Testis (tissue), 2 donors: ENCODE measurements around the gene GFPT2.

Experiments
- CTCF ChIP-seq, 3 experiments: fragments of 450-650 bp in 2 of 3; fragments of 200-600 bp in 1 of 3; sonication (generic) in 1 of 3; IDR thresholded peaks; one replicate each; pipeline ENCODE4 v1.5.1; 2016 to 2019; ENCODE audit warnings: antibody characterized with exemption in 3 of 3, mild to moderate bottlenecking in 2 of 3, moderate library complexity in 1 of 3
- POLR2A ChIP-seq: fragments of 450-650 bp; IDR thresholded peaks from one replicate; pipeline ENCODE4 v1.6.1; 2017; ENCODE audit warnings: antibody characterized with exemption, mild to moderate bottlenecking, moderate library complexity

- no peak for TF ChIP-seq CTCF (IDR thresholded peaks at IDR 0.05)
- no peak for TF ChIP-seq POLR2A
These were observed 28.8 kb upstream of the GFPT2 start for GRCh38 chr5:180381851-180382480.
